ENCODE results near the gene TRPM3.

Gene TRPM3

GRCh38 chr9:70954596-70955143 lies 166.8 kb downstream of the TRPM3 start:
- TF ChIP-seq, protein P1, sequence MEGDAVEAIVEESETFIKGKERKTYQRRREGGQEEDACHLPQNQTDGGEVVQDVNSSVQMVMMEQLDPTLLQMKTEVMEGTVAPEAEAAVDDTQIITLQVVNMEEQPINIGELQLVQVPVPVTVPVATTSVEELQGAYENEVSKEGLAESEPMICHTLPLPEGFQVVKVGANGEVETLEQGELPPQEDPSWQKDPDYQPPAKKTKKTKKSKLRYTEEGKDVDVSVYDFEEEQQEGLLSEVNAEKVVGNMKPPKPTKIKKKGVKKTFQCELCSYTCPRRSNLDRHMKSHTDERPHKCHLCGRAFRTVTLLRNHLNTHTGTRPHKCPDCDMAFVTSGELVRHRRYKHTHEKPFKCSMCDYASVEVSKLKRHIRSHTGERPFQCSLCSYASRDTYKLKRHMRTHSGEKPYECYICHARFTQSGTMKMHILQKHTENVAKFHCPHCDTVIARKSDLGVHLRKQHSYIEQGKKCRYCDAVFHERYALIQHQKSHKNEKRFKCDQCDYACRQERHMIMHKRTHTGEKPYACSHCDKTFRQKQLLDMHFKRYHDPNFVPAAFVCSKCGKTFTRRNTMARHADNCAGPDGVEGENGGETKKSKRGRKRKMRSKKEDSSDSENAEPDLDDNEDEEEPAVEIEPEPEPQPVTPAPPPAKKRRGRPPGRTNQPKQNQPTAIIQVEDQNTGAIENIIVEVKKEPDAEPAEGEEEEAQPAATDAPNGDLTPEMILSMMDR (IDR thresholded peaks at IDR 0.05; ENCODE audit: low read depth, low read length): no peak
- no peak for DNase-seq (ENCODE audit: extremely low read depth, low read depth)

DNA sequence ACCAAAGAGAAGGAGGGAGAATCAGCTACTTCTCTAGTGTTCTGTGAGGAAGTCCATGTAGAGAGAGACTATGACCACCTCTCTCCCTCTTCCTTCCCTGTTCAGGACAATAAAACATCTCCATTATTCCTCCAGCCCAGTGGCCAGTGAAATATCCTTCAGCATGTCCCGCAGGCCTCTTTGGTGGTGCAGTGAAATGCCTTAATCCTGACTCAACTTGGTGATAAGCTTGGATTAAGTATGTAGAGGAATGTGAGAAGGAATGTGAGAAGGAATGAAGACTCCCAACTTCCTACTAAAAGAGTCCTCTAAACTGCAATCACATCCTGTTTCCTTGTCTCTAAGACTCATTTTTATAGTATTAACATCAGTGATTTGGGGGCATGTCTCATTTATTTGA lies 167.3 kb downstream of the TRPM3 start:
- TF ChIP-seq, protein P1 (IDR thresholded peaks at IDR 0.05; ENCODE audit: low read depth, low read length): no peak
- peak; percentile 44 for DNase-seq (ENCODE audit: extremely low read depth, low read depth)

GRCh38 chr9:70951749-70952727 lies 169.4 kb downstream of the TRPM3 start:
- TF ChIP-seq, protein P1 (IDR thresholded peaks at IDR 0.05; ENCODE audit: low read depth, low read length): no peak
- no peak for DNase-seq (ENCODE audit: extremely low read depth, low read depth)

DNA sequence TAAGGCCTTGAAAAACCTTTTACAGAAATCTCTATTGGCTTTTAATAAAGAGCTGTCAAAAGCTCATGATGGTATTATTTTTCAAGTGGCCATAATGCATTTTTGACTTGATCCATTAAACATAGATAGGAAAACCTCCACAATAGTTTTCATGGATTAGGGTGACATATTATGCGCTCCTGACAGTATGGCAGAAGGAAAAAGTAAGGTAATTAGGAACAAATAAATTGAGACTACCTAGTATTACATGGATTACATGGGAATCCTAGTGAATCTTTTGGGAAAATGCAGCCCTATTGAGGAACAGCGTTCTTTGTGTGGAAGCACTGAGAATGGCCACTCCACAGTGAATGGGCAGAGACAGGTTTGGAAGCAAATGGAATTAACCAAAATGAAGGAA lies 171.2 kb downstream of the TRPM3 start:
- DNase-seq (ENCODE audit: extremely low read depth, low read depth): no peak
- TF ChIP-seq, protein P1 (IDR thresholded peaks at IDR 0.05; ENCODE audit: low read depth, low read length): no peak

DNA sequence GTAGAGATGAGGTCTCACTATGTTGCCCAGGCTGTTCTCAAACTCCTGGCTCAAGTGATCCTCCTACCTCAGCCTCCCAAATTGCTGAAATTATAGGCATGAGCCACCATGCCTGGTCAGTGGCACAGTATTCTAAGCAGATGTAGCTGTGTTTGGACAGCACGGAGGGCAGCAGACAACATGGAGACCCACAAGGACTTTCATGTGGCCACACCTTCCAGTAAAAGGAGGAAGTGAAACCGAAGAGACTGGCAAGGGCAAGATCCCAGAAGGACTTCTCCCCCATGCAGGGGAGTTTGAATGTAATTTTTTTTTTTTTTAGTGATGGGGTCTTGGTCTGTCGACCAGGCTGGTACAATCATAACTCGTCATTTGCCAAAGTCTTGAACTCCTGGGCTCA lies 172.2 kb downstream of the TRPM3 start:
- TF ChIP-seq, protein P1 (IDR thresholded peaks at IDR 0.05; ENCODE audit: low read depth, low read length): no peak
- DNase-seq (ENCODE audit: extremely low read depth, low read depth): no peak

DNA sequence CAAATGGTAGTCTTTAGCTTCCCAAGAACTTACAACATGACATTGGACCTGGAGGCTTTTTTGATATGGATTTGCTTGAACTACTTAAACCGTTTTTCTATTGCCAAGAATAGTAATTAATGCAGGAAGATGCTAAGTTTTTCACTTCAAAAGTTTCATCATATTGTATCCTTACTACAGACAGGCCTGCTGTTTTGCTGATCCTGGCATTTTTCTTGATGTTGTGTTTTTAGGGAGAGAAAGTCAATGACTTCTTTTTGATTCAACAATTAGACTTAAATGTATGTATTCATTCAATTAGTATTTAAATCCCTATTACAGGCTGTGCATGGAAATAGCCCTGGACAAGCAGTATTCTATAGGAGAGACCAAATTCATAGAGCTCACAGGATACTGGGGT lies 172.7 kb downstream of the TRPM3 start:
- TF ChIP-seq, protein P1 (IDR thresholded peaks at IDR 0.05; ENCODE audit: low read depth, low read length): no peak

GRCh38 chr9:70947511-70947910 lies 173.9 kb downstream of the TRPM3 start:
- no peak for DNase-seq (ENCODE audit: extremely low read depth, low read depth)
- TF ChIP-seq, protein P1 (IDR thresholded peaks at IDR 0.05; ENCODE audit: low read depth, low read length): no peak

More for the DNA sequence above, 172.7 kb downstream of the TRPM3 start:
- no peak for DNase-seq (ENCODE audit: extremely low read depth, low read depth)
